Measurements from ENCODE around the gene SCT.
"Not testable (repeated sequence)": the region's sequence is repeated elsewhere in the genome, so short reads cannot be mapped to it uniquely, and the experiment has no call there.

Gene SCT

DNA sequence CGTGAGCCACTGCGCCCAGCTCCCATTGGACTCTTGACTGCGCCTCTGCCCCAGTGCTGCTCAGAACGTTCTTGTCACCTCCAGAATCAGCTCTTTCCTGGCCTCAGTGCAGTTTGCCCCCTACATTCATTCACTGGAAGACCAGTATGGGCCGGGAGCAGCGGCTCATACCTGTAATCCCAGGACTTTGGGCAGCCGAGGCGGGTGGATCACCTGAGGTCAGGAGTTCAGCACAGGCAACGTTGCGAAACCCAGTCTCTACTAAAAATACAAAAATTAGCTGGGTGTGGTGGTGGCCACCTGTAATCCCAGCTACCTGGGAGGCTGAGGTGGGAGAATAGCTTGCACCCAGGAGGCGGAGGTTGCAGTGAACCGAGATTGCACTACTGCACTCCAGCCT is 27.5 kb upstream of the SCT start:
- not testable (repeated sequence) for H3K4me1 Mint-ChIP-seq (ENCODE audit: low read depth); H3K9me3 Mint-ChIP-seq; H3K27me3 Mint-ChIP-seq (ENCODE audit: low read depth); H3K27ac Mint-ChIP-seq; H3K4me3 Mint-ChIP-seq; H3K36me3 Mint-ChIP-seq (ENCODE audit: low read depth); DNase-seq (ENCODE audit: low spot score)

DNA sequence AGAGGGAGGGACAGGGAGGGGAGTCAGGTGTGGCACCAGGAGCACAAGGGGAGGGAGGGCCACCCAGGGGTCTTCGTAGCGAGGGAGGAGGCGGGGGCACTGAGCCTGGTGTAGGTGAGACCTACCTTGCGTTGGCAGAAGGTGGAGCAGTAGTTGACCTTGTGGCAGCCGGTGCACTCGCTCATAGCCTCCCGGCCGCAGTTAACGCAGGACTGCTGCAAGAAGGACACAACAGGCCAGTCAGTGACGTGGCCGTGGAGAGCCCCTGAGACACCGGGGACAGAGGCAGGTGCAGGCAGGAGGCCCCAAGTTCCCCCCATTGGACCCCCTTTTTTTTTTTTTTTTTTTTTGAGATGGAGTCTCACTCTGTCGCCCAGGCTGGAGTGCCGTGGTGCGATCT is 26.9 kb upstream of the SCT start:
- no peaks in the 10 kb centered on the region for H3K4me1 Mint-ChIP-seq (ENCODE audit: low read depth)
- peaks cover 5% of the 10 kb centered on the region for H3K36me3 Mint-ChIP-seq (ENCODE audit: low read depth)
- H3K9me3 Mint-ChIP-seq = no peaks in the 10 kb centered on the region
- H3K27me3 Mint-ChIP-seq (ENCODE audit: low read depth) = no peaks in the 10 kb centered on the region
- no peak for DNase-seq (ENCODE audit: low spot score)
- H3K27ac Mint-ChIP-seq = no peak overlapping the region
- no peak overlapping the region for H3K4me3 Mint-ChIP-seq

DNA sequence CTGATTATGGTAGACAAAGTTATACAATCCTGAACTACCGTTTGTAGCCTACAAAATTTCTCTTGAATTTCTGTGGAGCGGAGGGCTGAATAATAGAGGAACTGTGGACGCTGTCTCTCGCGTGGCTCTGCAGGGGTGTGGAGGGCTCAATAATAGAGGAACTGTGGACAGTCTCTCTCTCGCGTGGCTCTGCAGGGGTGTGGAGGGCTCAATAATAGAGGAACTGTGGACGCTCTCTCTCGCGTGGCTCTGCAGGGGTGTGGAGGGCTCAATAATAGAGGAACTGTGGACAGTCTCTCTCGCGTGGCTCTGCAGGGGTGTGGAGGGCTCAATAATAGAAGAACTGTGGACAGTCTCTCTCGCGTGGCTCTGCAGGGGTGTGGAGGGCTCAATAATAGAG is 26.2 kb upstream of the SCT start:
- H3K4me3 Mint-ChIP-seq; H3K27me3 Mint-ChIP-seq (ENCODE audit: low read depth); H3K4me1 Mint-ChIP-seq (ENCODE audit: low read depth); H3K36me3 Mint-ChIP-seq (ENCODE audit: low read depth); H3K27ac Mint-ChIP-seq; DNase-seq (ENCODE audit: low spot score); H3K9me3 Mint-ChIP-seq: not testable (repeated sequence)

DNA sequence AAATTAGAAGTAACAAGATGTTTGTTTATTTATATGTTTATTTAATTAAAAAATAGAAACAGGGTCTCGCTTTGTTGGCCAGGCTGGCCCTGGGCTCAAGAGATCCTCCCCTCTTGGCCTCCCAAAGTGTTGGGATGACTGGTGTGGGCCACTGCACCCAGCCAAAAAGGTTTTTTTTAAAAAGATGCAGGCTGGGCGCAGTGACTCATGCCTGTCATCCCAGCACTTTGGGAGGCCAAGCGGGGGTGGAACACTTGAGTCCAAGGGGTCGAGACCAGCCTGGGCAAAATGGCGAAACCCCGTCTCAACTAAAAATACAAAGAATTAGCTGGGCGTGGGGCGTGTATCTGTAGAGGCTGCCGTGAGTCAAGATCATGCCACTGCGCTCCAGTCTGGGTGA is 23.5 kb upstream of the SCT start:
- Mint-ChIP-seq H3K27ac (no peak overlapping the region), H3K4me1 (ENCODE audit: low read depth) (no peaks in the 10 kb centered on the region), H3K4me3 (no peak overlapping the region), H3K27me3 (ENCODE audit: low read depth) (no peaks in the 10 kb centered on the region), H3K9me3 (no peaks in the 10 kb centered on the region), H3K36me3 (ENCODE audit: low read depth) (peaks cover 9% of the 10 kb centered on the region)
- no peak for DNase-seq (ENCODE audit: low spot score)

DNA sequence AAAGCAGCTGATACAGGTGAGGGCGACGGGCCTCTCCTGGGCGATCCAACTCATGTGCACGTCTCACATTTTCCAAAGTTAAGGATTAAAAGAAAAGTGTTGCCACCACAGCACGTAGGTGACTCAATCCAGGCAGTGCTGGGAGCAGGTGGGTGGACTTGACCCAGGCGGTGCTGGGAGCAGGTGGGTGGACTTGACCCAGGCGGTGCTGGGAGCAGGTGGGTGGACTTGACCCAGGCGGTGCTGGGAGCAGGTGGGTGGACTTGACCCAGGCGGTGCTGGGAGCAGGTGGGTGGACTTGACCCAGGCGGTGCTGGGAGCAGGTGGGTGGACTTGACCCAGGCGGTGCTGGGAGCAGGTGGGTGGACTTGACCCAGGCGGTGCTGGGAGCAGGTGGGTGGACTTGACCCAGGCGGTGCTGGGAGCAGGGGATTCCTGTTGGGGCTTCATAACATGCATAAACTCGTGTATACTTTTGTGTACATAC is 20.7 kb upstream of the SCT start:
- H3K4me1 Mint-ChIP-seq (ENCODE audit: low read depth); H3K9me3 Mint-ChIP-seq; DNase-seq (ENCODE audit: low spot score); H3K4me3 Mint-ChIP-seq; H3K36me3 Mint-ChIP-seq (ENCODE audit: low read depth); H3K27me3 Mint-ChIP-seq (ENCODE audit: low read depth); H3K27ac Mint-ChIP-seq: not testable (repeated sequence)

DNA sequence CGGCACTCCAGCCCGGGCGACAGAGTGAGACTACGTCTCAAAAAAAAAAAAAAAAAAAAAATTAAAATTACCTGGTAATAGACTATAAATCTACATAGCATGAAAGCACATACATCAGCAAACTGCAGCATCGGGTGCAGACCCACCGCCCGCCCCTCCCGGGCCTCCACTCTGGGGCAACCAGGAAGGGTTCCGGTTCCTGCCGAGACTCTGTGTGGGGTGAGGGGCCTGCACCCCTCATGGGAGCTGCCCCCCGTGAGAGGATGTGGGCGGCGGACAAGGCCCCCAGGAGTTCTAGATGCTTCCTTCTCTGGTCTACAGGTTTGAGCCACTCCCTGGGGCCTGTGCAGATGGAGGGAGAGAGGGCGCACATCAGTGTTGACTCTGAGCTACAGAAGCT is 19.2 kb upstream of the SCT start:
- Mint-ChIP-seq H3K4me1 (ENCODE audit: low read depth) (no peaks in the 10 kb centered on the region), H3K27me3 (ENCODE audit: low read depth) (no peaks in the 10 kb centered on the region), H3K4me3 (no peak overlapping the region), H3K36me3 (ENCODE audit: low read depth) (peaks cover 7% of the 10 kb centered on the region), H3K9me3 (no peaks in the 10 kb centered on the region), H3K27ac (no peak overlapping the region)
- no peak for DNase-seq (ENCODE audit: low spot score)

DNA sequence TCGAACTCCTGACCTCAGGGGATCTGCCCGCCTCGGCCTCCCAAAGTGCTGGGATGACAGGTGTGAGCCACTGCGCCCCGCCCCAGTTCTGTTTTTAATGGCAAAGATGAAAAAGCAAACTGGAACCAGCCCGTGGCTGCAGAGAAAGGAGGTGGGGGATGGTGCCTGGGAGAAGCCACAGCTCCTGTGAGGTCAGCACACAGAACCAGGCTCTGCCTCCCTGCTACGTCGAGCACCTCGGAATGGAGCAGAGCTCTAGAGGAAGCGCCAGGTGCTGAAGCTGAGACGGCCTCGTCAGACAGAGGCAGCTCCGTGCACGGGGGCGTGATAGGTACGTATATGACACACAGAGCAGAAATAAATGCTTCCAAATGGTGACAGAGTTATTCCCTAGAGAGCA is 18.6 kb upstream of the SCT start:
- Mint-ChIP-seq H3K27ac (no peak overlapping the region), H3K36me3 (ENCODE audit: low read depth) (peaks cover 7% of the 10 kb centered on the region), H3K4me1 (ENCODE audit: low read depth) (no peaks in the 10 kb centered on the region), H3K4me3 (no peak overlapping the region), H3K9me3 (no peaks in the 10 kb centered on the region), H3K27me3 (ENCODE audit: low read depth) (peaks cover 2% of the 10 kb centered on the region)
- no peak for DNase-seq (ENCODE audit: low spot score)

DNA sequence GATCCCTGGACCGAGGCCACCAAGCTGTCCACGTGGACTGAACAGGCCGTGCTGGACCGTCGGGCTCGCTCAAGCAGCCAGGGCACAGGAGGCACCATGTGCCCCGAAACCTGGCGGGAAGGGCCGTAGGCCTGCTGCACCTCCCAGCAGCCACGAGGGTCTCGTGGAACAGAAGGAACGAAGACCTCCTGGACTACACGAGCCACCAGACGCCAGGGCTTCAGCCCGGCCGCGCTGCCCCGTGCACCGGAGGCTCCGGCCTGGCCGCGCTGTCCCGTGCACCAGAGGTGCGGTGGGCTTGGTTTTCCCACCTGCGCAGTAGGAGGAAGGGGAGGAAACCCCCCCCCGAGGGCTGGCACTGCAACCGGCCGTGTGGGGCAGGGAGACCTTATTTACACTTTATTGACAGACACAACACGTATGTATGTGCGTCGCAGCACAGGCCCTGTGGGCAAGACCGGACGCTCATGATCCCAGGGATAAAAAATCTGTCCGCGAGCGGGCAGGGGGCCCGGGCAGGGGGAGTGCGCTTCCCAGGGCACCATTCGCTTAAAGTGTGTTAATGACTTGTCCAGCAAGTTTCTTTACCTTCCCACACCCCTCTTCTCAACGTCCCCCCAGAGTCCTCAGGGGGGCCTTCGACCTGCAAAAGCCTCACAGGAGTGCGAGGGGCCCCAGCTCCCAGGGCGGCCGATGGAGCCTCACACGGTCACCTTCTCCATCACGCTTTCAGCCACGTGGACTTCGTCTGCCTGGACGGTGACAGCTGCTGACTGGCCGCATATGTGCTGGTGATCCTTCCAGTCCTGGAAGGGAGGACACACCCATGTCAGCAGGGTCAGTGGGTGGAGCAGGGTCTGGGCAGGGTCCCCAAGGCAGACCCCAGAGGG is 17.1 kb upstream of the SCT start:
- Mint-ChIP-seq H3K4me1 (ENCODE audit: low read depth) (no peaks in the 10 kb centered on the region), H3K9me3 (no peaks in the 10 kb centered on the region), H3K4me3 (no peak overlapping the region), H3K27ac (no peak overlapping the region), H3K36me3 (ENCODE audit: low read depth) (peaks cover 7% of the 10 kb centered on the region), H3K27me3 (ENCODE audit: low read depth) (peaks cover 5% of the 10 kb centered on the region)
- no peak for DNase-seq (ENCODE audit: low spot score)

DNA sequence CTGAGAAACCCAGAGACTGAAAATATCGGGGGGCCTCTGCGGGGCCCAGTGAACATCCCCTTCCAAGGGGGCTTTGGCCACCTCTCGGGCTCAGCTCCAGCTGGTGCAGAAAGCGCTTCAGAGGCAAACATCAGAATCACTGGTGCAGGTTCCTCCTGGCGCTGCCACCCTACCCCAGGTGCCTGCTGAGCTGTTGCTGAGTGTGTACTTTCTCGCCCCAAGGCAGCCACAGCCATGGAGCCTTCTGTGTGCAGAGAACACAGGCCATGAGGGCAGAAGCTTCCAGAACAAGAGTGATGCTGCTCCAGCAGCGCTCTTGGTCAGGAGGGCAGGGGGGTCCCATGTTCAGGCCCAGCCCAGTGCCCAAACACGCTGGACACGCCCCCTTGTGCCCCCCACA is 16.4 kb upstream of the SCT start:
- H3K27ac Mint-ChIP-seq = no peak overlapping the region
- H3K27me3 Mint-ChIP-seq (ENCODE audit: low read depth) = peaks cover 13% of the 10 kb centered on the region
- no peaks in the 10 kb centered on the region for H3K4me1 Mint-ChIP-seq (ENCODE audit: low read depth)
- H3K9me3 Mint-ChIP-seq = no peaks in the 10 kb centered on the region
- no peak for DNase-seq (ENCODE audit: low spot score)
- peaks cover 6% of the 10 kb centered on the region for H3K36me3 Mint-ChIP-seq (ENCODE audit: low read depth)
- H3K4me3 Mint-ChIP-seq = no peak overlapping the region

DNA sequence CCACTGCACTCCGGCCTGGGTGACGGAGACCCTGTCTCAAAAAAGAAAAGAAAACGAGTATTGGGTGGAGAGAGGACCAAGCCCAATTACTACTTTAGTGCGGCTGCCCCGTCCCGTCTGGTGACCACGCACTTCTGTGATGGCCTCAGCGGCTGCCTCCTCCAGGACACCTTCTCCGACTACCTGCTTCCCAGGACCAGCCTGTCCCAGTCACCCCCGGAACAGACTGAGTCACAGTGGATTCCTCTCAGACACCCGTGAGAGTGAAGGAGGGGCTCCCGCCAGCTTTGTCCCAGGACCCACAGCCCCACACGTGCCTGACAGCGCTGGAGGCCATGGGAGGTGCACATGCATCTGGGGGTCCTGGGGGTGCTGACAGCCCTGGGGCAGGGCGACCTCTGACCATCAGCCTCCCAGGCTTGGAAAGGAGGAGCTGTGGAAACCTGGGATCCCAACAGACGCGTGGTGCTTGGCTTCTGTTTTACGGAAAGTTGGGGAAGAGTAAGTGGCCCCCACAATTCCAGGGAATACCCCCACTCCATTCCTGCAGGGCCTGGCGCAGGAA is 14.9 kb upstream of the SCT start:
- Mint-ChIP-seq H3K27me3 (ENCODE audit: low read depth) (peaks cover 22% of the 10 kb centered on the region), H3K27ac (no peak overlapping the region), H3K4me1 (ENCODE audit: low read depth) (no peaks in the 10 kb centered on the region), H3K4me3 (no peak overlapping the region), H3K9me3 (no peaks in the 10 kb centered on the region), H3K36me3 (ENCODE audit: low read depth) (peaks cover 2% of the 10 kb centered on the region)
- DNase-seq (ENCODE audit: low spot score) = no peak

DNA sequence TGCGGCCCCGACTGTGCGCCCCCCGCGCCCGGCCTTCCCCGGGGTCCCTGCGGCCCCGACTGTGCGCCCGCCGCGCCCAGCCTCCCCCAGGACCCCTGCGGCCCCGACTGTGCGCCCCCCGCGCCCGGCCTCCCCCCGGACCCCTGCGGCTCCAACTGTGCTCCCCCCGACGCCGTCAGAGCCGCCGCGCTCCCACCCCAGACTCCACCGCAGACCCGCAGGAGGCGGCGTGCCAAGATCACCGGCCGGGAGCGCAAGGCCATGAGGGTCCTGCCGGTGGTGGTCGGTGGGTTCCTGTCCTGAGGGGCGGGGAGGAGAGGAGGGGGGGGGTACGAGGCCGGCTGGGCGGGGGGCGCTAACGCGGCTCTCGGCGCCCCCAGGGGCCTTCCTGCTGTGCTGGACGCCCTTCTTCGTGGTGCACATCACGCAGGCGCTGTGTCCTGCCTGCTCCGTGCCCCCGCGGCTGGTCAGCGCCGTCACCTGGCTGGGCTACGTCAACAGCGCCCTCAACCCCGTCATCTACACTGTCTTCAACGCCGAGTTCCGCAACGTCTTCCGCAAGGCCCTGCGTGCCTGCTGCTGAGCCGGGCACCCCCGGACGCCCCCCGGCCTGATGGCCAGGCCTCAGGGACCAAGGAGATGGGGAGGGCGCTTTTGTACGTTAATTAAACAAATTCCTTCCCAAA is 13.2 kb upstream of the SCT start:
- H3K4me3 Mint-ChIP-seq = no peak overlapping the region
- H3K27ac Mint-ChIP-seq = peak overlapping the region; percentile 15
- H3K9me3 Mint-ChIP-seq = no peaks in the 10 kb centered on the region

DNA sequence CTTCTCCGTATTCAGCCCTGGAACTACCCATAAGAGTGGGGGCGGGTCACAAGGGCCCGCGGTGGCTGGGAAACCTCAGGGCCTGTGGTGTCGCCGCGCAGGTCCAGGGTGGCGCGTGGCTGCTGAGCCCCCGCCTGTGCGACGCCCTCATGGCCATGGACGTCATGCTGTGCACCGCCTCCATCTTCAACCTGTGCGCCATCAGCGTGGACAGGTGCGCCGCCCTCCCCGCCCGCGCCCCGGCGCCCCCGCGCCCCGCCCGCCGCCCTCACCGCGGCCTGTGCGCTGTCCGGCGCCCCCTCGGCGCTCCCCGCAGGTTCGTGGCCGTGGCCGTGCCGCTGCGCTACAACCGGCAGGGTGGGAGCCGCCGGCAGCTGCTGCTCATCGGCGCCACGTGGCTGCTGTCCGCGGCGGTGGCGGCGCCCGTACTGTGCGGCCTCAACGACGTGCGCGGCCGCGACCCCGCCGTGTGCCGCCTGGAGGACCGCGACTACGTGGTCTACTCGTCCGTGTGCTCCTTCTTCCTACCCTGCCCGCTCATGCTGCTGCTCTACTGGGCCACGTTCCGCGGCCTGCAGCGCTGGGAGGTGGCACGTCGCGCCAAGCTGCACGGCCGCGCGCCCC is 12.5 kb upstream of the SCT start:
- H3K9me3 Mint-ChIP-seq = no peaks in the 10 kb centered on the region
- no peak for DNase-seq (ENCODE audit: low spot score)
- peaks cover 2% of the 10 kb centered on the region for H3K36me3 Mint-ChIP-seq (ENCODE audit: low read depth)
- H3K27me3 Mint-ChIP-seq (ENCODE audit: low read depth) = peaks cover 35% of the 10 kb centered on the region
- no peak overlapping the region for H3K4me3 Mint-ChIP-seq
- no peaks in the 10 kb centered on the region for H3K4me1 Mint-ChIP-seq (ENCODE audit: low read depth)
- no peak overlapping the region for H3K27ac Mint-ChIP-seq

More for the DNA sequence above, 13.2 kb upstream of the SCT start:
- H3K27me3 Mint-ChIP-seq (ENCODE audit: low read depth) = peaks cover 31% of the 10 kb centered on the region
- H3K4me1 Mint-ChIP-seq (ENCODE audit: low read depth) = no peaks in the 10 kb centered on the region
- DNase-seq (ENCODE audit: low spot score) = no peak
- H3K36me3 Mint-ChIP-seq (ENCODE audit: low read depth) = peaks cover 2% of the 10 kb centered on the region

DNA sequence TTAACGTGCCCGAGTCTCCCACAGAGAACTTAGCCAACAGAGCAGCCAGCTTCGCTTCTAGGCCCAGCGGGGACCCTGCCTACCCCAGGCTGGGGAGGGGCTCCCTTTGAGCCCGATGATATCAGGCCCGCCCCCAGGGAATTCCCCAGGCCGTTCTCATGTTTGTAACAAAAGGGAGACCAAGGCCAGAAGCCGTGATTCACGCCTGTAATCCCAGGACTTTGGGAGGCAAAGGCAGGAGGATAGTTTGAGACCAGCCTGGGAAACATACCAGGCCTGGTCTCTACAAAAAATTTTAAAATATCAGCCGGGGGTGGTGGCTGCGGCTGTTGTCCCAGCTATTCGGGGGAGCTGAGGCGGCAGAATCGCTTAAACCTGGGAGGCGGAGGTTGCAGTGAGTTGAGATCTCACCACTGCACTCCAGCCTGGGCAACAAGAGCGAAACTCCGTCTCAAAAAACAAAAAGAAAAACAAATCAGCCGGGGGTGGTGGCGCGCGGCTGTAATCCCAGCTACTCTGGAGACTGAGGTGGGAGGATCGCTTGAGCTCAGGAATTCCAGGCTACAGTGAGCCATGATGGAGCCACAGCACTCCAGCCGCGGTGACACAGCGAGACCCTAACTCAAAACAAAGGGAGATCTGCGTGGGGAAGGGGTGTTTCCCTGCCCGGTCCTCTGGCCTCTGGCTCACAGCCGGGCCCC is 11.8 kb upstream of the SCT start:
- peaks cover 35% of the 10 kb centered on the region for H3K27me3 Mint-ChIP-seq (ENCODE audit: low read depth)
- no peaks in the 10 kb centered on the region for H3K4me1 Mint-ChIP-seq (ENCODE audit: low read depth)
- H3K27ac Mint-ChIP-seq = no peak overlapping the region
- no peak for DNase-seq (ENCODE audit: low spot score)
- H3K9me3 Mint-ChIP-seq = no peaks in the 10 kb centered on the region
- peaks cover 2% of the 10 kb centered on the region for H3K36me3 Mint-ChIP-seq (ENCODE audit: low read depth)
- no peak overlapping the region for H3K4me3 Mint-ChIP-seq

All from T-helper 2 cell treated with Interferon-gamma antibody and Interleukin-4, amounts not matched to agents 5 μg/mL and 100 μg/mL, for 36 hours (primary cell).